ENCODE data around the gene KIF26B.

- TF ChIP-seq CTCF (conservative IDR thresholded peaks at IDR 0.05; ENCODE audit: low read length) (no peak), EZH2phosphoT487 (IDR thresholded peaks at IDR 0.05; ENCODE audit: borderline replicate concordance, low read depth, low read length) (no peak)
These were observed 467.7 kb downstream of the KIF26B start for GRCh38 chr1:245622332-245623014.

Measured in OCI-LY7 (cell line).